ENCODE measurements around the gene PECR. TPM values are rescaled to one million over a fixed set of nuclear protein-coding genes. Genes with fewer than 3 reads are reported as not detected.

The PECR gene
- total and polyA plus RNA-seq, 2 of the 13 experiments (the other 11 are each of a cell fraction or from before 2014, with no cell fraction given), result 151 to 153 TPM

- TF ChIP-seq TIGD3 (CRISPR knock-in tag; IDR thresholded peaks at IDR 0.05; ENCODE audit: borderline replicate concordance), result peak; percentile 51; the same call in 1 of the 2 replicates
- TF ChIP-seq HNRNPUL1 (IDR thresholded peaks at IDR 0.05; ENCODE audit: low read depth, low read length), result no peak
- peak; percentile 97; the same call in 1 of the 2 replicates for TF ChIP-seq ZNF614 (CRISPR knock-in tag; IDR thresholded peaks at IDR 0.05; ENCODE audit: borderline replicate concordance)
- no peak for TF ChIP-seq FOXP1 (IDR thresholded peaks at IDR 0.05)
- TF ChIP-seq FOXP1 (CRISPR knock-in tag; IDR thresholded peaks at IDR 0.05), result no peak; the same call in 1 of the 2 replicates
- TF ChIP-seq ZNF891 (CRISPR knock-in tag; IDR thresholded peaks at IDR 0.05), result peak; percentile 88
- no peak for TF ChIP-seq PLSCR1 (CRISPR knock-in tag; IDR thresholded peaks at IDR 0.05; ENCODE audit: borderline replicate concordance)
- TF ChIP-seq TCF12 (IDR thresholded peaks at IDR 0.05), result no peak
- no peak for TF ChIP-seq TCF12 (CRISPR knock-in tag; IDR thresholded peaks at IDR 0.05)
- TF ChIP-seq ZNF557 (CRISPR knock-in tag; IDR thresholded peaks at IDR 0.05), result peak; percentile 62; the same call in 1 of the 2 replicates
- no peak for TF ChIP-seq TCF7 (IDR thresholded peaks at IDR 0.05; ENCODE audit: low read depth)
- TF ChIP-seq THYN1 (CRISPR knock-in tag; IDR thresholded peaks at IDR 0.05; ENCODE audit: borderline replicate concordance, low read depth), result no peak
- TF ChIP-seq CBX2 (IDR thresholded peaks at IDR 0.05; ENCODE audit: low read depth, low read length), result no peak
- TF ChIP-seq CBX2 (CRISPR knock-in tag; IDR thresholded peaks at IDR 0.05; ENCODE audit: low read depth), result no peak
- no peak; the same call in 1 of the 2 replicates for TF ChIP-seq RFXAP (CRISPR knock-in tag; IDR thresholded peaks at IDR 0.05; ENCODE audit: borderline replicate concordance)
- TF ChIP-seq LRRFIP1 (CRISPR knock-in tag; conservative IDR thresholded peaks at IDR 0.05), result no peak
- TF ChIP-seq RELA (CRISPR knock-in tag; IDR thresholded peaks at IDR 0.05), result peak; percentile 86
- TF ChIP-seq PRDM10 (CRISPR knock-in tag; IDR thresholded peaks at IDR 0.05; ENCODE audit: low read depth), result peak; percentile 60; the same call in 1 of the 2 replicates
Observed at GRCh38 chr2:216108967-216109921, 27.6 kb upstream of the PECR start, which contains the start of gene XRCC5 (continued).
